Cardiac septum (tissue), 1 donor: ENCODE measurements around the gene OXT. TPM values are rescaled to one million over a fixed set of nuclear protein-coding genes. Genes with fewer than 3 reads are reported as not detected.
"Not testable (repeated sequence)": the region's sequence is repeated elsewhere in the genome, so short reads cannot be mapped to it uniquely, and the experiment has no call there.

Experiments used
- DNase-seq: peaks from one replicate; pipeline ENCODE4 v3.0.0-alpha.2; 2020; ENCODE audit warnings: low spot score
- intact Hi-C: fragments of 100-400 bp; cut with DNase I; formaldehyde crosslinking; loops from one replicate; pipeline ENCODE4 v1.14.0; 2022
- total RNA-seq: library from RNA; stranded (reverse); fragmentation: NEBNext Ultra II Directional; extraction: Animal tissue kit (Norgen Biotek cat#: 25700); gene quantifications from one replicate; pipeline ENCODE4 v1.2.1, GENCODE V29; 2021
- donor health status: DM: no; HTN: no; CAD: no.

Gene OXT
- total RNA-seq, 1 donor from 2014 or later, result not detected

DNA sequence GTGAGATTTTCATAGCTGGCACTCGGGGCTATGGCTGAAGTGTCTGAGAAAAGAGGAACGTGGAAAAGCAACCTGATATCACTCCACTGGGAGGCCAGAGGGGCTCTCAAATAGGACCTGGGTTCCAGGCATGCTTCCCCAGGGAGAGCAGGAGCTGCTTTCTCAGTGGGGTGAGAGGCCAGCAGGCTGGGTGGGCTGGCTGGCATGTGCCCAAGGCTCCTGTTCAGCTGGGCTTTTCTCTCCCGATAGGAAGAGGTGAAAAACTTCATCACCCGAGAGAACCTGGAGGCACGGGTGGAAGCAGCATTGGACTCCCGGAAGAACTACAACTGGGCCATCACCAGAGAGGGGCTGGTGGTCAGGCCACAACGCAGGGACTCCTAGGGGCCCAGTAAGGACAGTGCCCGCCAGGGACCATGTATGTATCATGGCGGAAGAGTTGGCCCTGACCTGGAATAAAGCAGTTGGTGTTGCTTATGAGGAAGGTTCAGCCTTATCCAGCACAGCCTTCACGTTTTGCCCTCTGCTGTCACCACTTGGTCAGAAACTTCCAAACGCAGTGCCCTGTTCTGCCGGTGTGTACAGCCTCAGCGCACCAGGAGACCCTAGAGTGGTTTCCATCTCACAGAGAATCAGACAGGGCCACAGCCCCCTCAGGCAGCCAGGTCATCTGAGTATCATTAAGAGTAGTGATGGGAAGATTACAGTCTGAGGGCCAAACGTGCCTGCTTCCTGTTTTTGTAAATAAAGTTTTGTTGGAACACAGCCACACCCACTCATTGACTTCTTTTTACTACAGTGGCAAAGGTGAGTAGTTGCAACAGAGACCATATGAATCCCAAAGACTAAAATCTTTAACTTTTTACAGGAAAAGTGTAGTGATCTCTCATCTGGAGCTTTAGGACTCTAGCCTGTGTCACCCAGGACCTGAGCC is 23.7 kb upstream of the OXT start:
- intact Hi-C loops, result no loop called here
- no peak for DNase-seq

DNA sequence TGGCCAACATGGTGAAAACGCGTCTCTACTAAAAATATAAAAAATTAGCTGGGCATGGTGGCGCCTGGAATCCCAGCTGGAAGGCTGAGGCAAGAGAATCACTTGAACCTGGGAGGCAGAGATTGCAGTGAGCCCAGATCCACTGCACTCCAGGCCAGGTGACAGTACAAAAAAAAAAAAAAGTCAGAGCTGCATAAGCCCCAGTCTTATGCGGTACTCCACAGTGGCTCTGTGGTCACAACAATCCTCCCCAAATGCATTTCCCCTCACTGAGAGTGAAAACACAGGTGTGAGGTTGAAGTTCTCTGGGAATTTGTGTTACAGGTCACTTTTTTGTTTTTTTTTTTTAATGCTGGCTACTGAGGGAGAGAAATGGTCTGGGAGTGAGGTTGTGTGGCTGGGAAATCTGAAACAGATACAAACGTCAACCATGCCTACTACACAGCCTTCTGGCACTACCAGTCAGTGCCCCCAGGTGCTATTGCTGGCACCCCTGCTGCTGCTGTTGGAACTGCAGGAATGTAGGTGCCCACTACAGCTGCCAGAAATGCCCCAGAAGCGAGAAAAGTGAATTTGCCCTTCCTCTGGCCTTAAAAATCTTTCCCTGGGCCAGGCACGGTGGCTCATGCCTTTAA is 19.9 kb upstream of the OXT start:
- DNase-seq, result no peak
- intact Hi-C loops, result loop anchor here (5.0 kb wide), 1 partner anchor 66 kb away; no protein-coding TSS in a partner anchor

DNA sequence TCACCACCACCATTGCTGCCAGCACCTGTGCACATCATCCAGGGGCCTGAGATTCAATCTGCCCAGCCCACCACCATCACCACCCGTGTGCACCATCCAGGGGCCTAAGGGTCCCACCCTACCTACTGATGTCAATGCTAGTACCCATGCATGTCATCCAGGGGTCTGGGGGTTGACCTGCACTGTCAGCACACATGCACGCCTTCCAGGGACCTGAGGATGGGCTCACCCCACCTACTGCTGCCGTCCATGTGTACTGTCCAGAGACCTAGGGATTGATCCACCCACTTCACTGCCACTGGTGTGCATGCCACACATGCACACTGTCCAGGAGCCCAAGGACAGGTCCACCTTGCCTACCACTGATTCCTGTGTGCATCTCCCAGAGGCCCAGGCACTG is 11.9 kb upstream of the OXT start:
- DNase-seq, result no peak
- intact Hi-C loops, result no loop called here

GRCh38 chr20:3064119-3064518 is 7.3 kb upstream of the OXT start:
- intact Hi-C loops, DNase-seq: not testable (repeated sequence)

- DNase-seq, result no peak
- intact Hi-C loops, result no loop called here
Measured at GRCh38 chr20:3067139-3068014, 4.0 kb upstream of the OXT start.

DNA sequence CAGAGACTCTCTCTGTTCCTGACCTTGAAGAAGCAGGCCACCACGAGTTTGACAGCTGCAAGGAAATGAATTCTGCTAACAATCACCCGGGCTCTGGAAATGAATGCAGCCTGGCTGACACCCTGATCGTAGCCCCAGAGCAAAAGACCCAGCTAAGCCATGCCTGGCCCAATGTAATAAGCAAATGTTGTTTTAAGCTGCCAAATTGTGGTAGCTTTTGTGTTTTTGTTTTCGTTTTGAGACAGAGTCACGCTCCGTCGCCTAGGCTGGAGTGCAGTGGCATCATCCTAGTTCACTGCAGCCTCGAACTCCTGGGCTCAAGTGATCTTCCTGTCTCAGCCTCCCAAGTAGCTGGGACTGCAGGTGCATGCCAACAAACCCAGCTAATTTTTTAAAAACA is 3.3 kb upstream of the OXT start:
- intact Hi-C loops, result no loop called here
- DNase-seq, result no peak

- intact Hi-C loops, result no loop called here
- DNase-seq, result no peak
Measured at GRCh38 chr20:3068986-3069900, 2.2 kb upstream of the OXT start.

GRCh38 chr20:3070725-3071124 is 695 bp upstream of the OXT start:
- intact Hi-C loops, result no loop called here
- DNase-seq, result no peak

- no peak for DNase-seq
- intact Hi-C loops, result no loop called here
Measured at GRCh38 chr20:3071266-3071609, 182 bp upstream of the OXT start.

DNA sequence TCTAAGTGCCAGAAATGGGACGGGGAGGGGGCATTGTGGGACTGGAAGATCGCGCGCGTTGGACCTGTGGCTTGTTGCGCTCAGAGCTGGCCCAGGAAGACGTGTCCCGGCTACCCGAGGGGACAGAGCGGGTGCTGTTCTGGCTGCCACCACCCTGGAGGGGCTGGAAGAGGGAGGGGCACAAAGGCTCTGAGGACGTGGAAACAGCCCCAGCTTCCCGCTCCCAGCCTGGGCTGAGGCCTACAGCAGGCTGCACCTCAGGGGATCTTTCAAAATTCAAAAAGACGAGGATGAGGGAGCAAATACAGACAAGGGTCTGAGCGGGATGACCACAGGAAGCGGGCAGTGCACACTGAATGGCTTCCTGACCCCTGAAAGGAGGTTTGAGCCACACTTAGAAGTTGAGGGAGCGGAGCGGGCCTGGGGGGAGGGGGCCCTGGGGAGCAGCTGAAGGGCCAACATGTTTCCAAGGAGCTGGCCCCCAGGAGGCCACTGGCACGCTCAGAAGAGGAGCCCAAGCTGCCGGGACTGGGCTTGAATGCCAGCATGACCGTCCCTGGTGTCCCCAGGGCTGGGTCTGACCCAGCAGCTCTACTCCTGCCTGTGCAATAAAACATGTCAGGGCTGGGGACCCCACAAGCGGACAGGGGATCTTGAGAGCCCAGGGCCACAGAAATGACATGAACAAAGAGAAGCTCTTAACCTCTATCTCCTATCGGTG is 1.3 kb downstream of the OXT start:
- no peak for DNase-seq
- intact Hi-C loops, result no loop called here

DNA sequence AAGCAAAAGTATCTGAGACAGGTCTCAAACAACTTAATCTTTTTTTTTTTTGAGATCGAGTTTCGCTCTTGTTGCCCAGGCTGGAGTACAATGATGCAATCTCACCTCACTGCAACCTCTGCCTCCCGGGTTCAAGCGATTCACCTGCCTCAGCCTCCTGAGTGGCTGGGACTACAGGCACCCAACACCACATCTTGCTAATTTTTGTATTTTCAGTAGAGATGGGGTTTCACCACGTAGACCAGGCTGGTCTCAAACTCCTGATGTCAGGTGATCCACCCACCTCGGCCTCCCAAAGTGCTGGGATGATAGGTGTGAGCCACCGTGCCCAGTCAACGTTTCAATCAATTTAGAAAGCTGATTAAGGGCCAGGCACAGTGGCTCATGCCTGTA is 1.8 kb downstream of the OXT start:
- DNase-seq, intact Hi-C loops: not testable (repeated sequence)

DNA sequence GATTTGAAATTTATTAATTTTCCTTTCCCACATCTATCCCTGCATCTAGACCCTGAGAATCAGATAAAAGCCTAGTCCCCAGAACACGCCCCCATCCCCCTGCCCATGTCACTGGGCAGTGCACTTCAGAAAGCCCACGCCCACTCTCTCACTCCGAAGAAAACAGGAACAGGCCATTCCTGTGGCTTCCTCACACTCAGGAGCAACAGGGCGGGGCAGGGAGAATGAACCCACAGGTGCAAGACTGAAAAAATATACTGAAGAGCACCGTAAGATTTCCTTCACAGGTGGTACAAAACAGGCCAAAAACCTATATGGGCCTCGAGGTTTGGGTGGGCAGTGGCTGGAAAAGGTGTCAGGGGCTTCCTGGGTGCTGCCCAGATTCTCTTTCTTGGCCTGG is 3.4 kb downstream of the OXT start:
- intact Hi-C loops, result no loop called here
- DNase-seq, result no peak

DNA sequence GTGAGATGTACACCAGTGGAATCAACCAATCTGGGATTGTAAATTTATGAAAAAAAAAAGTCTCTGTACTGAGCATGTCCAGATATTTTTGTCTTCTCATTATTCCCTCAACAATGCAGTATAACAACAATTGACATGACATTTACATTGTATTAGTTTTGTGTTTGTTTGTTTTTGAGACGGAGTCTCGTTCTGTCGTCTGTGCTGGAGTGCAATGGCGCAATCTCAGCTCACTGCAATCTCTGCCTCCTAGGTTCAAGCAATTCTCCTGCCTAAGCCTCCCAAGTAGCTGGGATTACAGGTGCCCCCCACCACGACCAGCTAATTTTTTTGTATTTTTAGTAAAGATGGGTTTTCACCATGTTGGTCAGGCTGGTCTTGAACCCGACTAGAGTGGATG is 3.9 kb downstream of the OXT start:
- DNase-seq, intact Hi-C loops: not testable (repeated sequence)

DNA sequence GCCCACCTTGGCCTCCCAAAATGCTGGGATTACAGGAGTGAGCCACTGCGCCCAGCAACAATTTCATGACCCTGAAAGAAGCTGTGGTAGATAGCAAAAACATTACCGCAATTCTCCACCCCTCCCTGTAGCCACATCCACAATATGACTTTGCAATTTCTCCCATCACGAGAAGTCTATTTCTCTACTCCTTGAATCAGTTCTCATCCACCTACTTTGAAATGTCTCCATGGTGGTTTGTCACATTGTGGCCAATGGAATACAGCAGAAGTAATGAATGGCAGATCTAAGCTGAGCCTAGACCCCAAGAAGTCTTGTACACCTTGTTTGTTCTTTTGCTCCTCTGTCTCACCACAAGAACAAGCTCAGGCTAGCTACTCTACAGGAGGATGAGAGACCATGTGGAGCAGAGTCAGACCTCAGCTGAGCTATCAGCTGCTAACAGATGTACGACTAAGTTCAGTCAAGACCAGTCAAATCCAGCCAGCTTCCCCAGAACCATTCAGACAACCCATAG is 6.3 kb downstream of the OXT start:
- intact Hi-C loops, result no loop called here
- no peak for DNase-seq

- intact Hi-C loops, result no loop called here
- peak; percentile 81 for DNase-seq
Measured at GRCh38 chr20:3080939-3081388, 9.5 kb downstream of the OXT start.

GRCh38 chr20:3081641-3082040 is 10.2 kb downstream of the OXT start:
- intact Hi-C loops, result no loop called here

GRCh38 chr20:3082306-3082951 is 11.0 kb downstream of the OXT start:
- DNase-seq, result no peak
- intact Hi-C loops, result no loop called here

More at GRCh38 chr20:3081641-3082040, 10.2 kb downstream of the OXT start:
- DNase-seq, result no peak
